Measurements from ENCODE around the gene DUS2. TPM values are rescaled to one million over a fixed set of nuclear protein-coding genes. Genes with fewer than 3 reads are reported as not detected.

DUS2 gene
- total RNA-seq, 2 experiments from 2014 or later: 19.9 to 32.4 TPM

GRCh38 chr16:68031951-68032350, 8.9 kb downstream of the DUS2 start:
- ChIA-PET POLR2A (no interaction called here), CTCF (ENCODE audit: unreplicated experiment) (no interaction called here)
- no peak for TF ChIP-seq EZH2phosphoT487 (IDR thresholded peaks at IDR 0.05; ENCODE audit: borderline replicate concordance, low read depth, low read length)
- TF ChIP-seq CTCF (conservative IDR thresholded peaks at IDR 0.05; ENCODE audit: low read length): no peak
- intact Hi-C loops (cut with micrococcal nuclease; ENCODE audit: unreplicated experiment): no loop called here
- Histone ChIP-seq H3K4me1 (ENCODE audit: insufficient read depth, low read length, poor library complexity, severe bottlenecking) (peaks cover 5% of the 10 kb centered on the region), H3K9me3 (ENCODE audit: low read length) (no peaks in the 10 kb centered on the region), H2AFZ (ENCODE audit: low read length) (no peak overlapping the region), H3K4me2 (ENCODE audit: low read length) (no peak overlapping the region), H3K4me3 (ENCODE audit: low read depth, low read length, poor library complexity, severe bottlenecking) (no peak overlapping the region), H3K9me2 (ENCODE audit: insufficient read depth, low read length) (no peaks in the 10 kb centered on the region), H4K20me1 (ENCODE audit: insufficient read depth, low read length) (no peaks in the 10 kb centered on the region), H3K36me3 (ENCODE audit: insufficient read depth, low read length) (peaks cover 40% of the 10 kb centered on the region), H3K27ac (ENCODE audit: low read depth, low read length, poor library complexity, severe bottlenecking) (no peak overlapping the region), H3K79me2 (ENCODE audit: insufficient read depth, low read depth, low read length) (no peaks in the 10 kb centered on the region)
- no TSS peak for BruUV-seq (replicated peaks)
- DNase-seq (ENCODE audit: low spot score): no peak

GRCh38 chr16:68033101-68033500, 10.0 kb downstream of the DUS2 start:
- intact Hi-C loops (cut with micrococcal nuclease; ENCODE audit: unreplicated experiment): no loop called here

GRCh38 chr16:68035227-68035626, 12.1 kb downstream of the DUS2 start:
- no peaks in the 10 kb centered on the region for H3K79me2 ChIP-seq (ENCODE audit: insufficient read depth, low read depth, low read length)
- no peak overlapping the region for H3K4me2 ChIP-seq (ENCODE audit: low read length)
- H4K20me1 ChIP-seq (ENCODE audit: insufficient read depth, low read length): no peaks in the 10 kb centered on the region
- H3K27ac ChIP-seq (ENCODE audit: low read depth, low read length, poor library complexity, severe bottlenecking): no peak overlapping the region
- no peak for TF ChIP-seq CTCF (conservative IDR thresholded peaks at IDR 0.05; ENCODE audit: low read length)
- no peak for TF ChIP-seq EZH2phosphoT487 (IDR thresholded peaks at IDR 0.05; ENCODE audit: borderline replicate concordance, low read depth, low read length)
- H3K4me1 ChIP-seq (ENCODE audit: insufficient read depth, low read length, poor library complexity, severe bottlenecking): peaks cover 35% of the 10 kb centered on the region
- no peak overlapping the region for H3K4me3 ChIP-seq (ENCODE audit: low read depth, low read length, poor library complexity, severe bottlenecking)
- BruUV-seq (replicated peaks): no TSS peak
- no peak overlapping the region for H2AFZ ChIP-seq (ENCODE audit: low read length)
- H3K9me3 ChIP-seq (ENCODE audit: low read length): no peaks in the 10 kb centered on the region
- POLR2A ChIA-PET: interaction anchor here (1.5 kb wide), 1 partner anchor 10 kb away, joined by 3 read pairs; no protein-coding TSS in a partner anchor
- CTCF ChIA-PET (ENCODE audit: unreplicated experiment): no interaction called here
- DNase-seq (ENCODE audit: low spot score): no peak
- intact Hi-C loops (cut with micrococcal nuclease; ENCODE audit: unreplicated experiment): no loop called here
- H3K9me2 ChIP-seq (ENCODE audit: insufficient read depth, low read length): no peaks in the 10 kb centered on the region
- peaks cover 16% of the 10 kb centered on the region for H3K36me3 ChIP-seq (ENCODE audit: insufficient read depth, low read length)

More at GRCh38 chr16:68033101-68033500, 10.0 kb downstream of the DUS2 start:
- CTCF ChIA-PET (ENCODE audit: unreplicated experiment): no interaction called here
- no peak overlapping the region for H3K4me2 ChIP-seq (ENCODE audit: low read length)
- no peaks in the 10 kb centered on the region for H3K9me2 ChIP-seq (ENCODE audit: insufficient read depth, low read length)
- H3K79me2 ChIP-seq (ENCODE audit: insufficient read depth, low read depth, low read length): no peaks in the 10 kb centered on the region
- peaks cover 16% of the 10 kb centered on the region for H3K4me1 ChIP-seq (ENCODE audit: insufficient read depth, low read length, poor library complexity, severe bottlenecking)
- H4K20me1 ChIP-seq (ENCODE audit: insufficient read depth, low read length): no peaks in the 10 kb centered on the region
- no TSS peak for BruUV-seq (replicated peaks)
- no peak overlapping the region for H2AFZ ChIP-seq (ENCODE audit: low read length)
- no peak overlapping the region for H3K27ac ChIP-seq (ENCODE audit: low read depth, low read length, poor library complexity, severe bottlenecking)
- POLR2A ChIA-PET: no interaction called here
- H3K36me3 ChIP-seq (ENCODE audit: insufficient read depth, low read length): peaks cover 28% of the 10 kb centered on the region
- TF ChIP-seq EZH2phosphoT487 (IDR thresholded peaks at IDR 0.05; ENCODE audit: borderline replicate concordance, low read depth, low read length): no peak
- H3K4me3 ChIP-seq (ENCODE audit: low read depth, low read length, poor library complexity, severe bottlenecking): no peak overlapping the region
- H3K9me3 ChIP-seq (ENCODE audit: low read length): no peaks in the 10 kb centered on the region
- DNase-seq (ENCODE audit: low spot score): no peak

All from OCI-LY7 (cell line).